K562 (cell line): Measurements from ENCODE around the gene DDIT4L. TPM values are rescaled to one million over a fixed set of nuclear protein-coding genes. Genes with fewer than 3 reads are reported as not detected.

ENCODE experiments used
- ATAC-seq: fragments of 200-7000 bp; cut with Tn5 transposase; 3 replicates; pipeline ENCODE4 v1.9.1; 2020; ENCODE audit warnings: moderate library complexity
- BruUV-seq: library from RNA; stranded (reverse); fragments of 400-500 nt; replicated peaks from 2 replicates; lab custom pipeline; 2021; lab: Mats Ljungman, UMichigan
- CTCF ChIA-PET: fragments of 300-600 bp; formaldehyde crosslinking; extraction: SDS; loops from one replicate; lab custom pipeline; 2021; ENCODE audit warnings: low intra/inter-chr PET ratio; lab: Yijun Ruan, JAX
- POLR2A ChIA-PET: fragments of 300-600, 350-650 bp; sonication (Branson Sonifier 250); formaldehyde crosslinking; extraction: SDS; loops from one replicate; lab custom pipeline; 2021; ENCODE audit warnings: antibody characterized with exemption, inconsistent platforms; lab: Yijun Ruan, JAX
- DNase-seq, 4 experiments: peaks; one replicate each; pipeline versions ENCODE4 v3.0.0 to v3.0.0-alpha.2; 2011 to 2018; ENCODE audit warnings: low spot score in 3 of 4, mixed read lengths in 3 of 4; ENCODE audit errors: extremely low read depth in 1 of 4
- FAIRE-seq: peaks from 2 replicates; lab custom pipeline; 2011; peaks lifted over from hg19 to GRCh38; lab: Jason Lieb, UNC
- H2AFZ ChIP-seq: 2 replicates; pipeline ENCODE4 v1.6.0; 2011; ENCODE audit warnings: low read depth, low read length, control low read depth, inconsistent platforms
- H3K27ac ChIP-seq: fragments of 200-600 bp; 3 replicates; pipeline ENCODE4 v1.8.0; 2011; ENCODE audit warnings: low read depth, mild to moderate bottlenecking, control low read depth, inconsistent platforms, low read length, moderate library complexity, mixed read lengths; ENCODE audit errors: extremely low read depth
- H3K27me3 ChIP-seq, 2 experiments: fragments of 300-600 bp in 1 of 2; 2 replicates in 1 of 2; 3 replicates in 1 of 2; pipeline versions ENCODE4 v1.6.0 to v1.8.0; 2011; ENCODE audit warnings: inconsistent platforms in 2 of 2, low read length in 2 of 2, mild to moderate bottlenecking in 1 of 2, mixed read lengths in 1 of 2, moderate library complexity in 1 of 2; ENCODE audit not compliant: control insufficient read depth in 2 of 2, insufficient read depth in 2 of 2
- H3K36me3 ChIP-seq: fragments of 300-600 bp; 3 replicates; pipeline ENCODE4 v1.8.0; 2011; ENCODE audit warnings: mild to moderate bottlenecking, low read length, inconsistent platforms; ENCODE audit not compliant: control insufficient read depth, insufficient read depth
- H3K4me1 ChIP-seq, 2 experiments: fragments of 200-600 bp in 1 of 2; replicated peaks in 1 of 2; 2 replicates in 1 of 2; 3 replicates in 1 of 2; pipeline versions ENCODE4 v1.5.1 to v1.8.0; 2011; ENCODE audit warnings: inconsistent platforms in 2 of 2, low read length in 2 of 2, mild to moderate bottlenecking in 1 of 2, mixed read lengths in 1 of 2, moderate library complexity in 1 of 2; ENCODE audit not compliant: control insufficient read depth in 2 of 2, insufficient read depth in 2 of 2
- H3K4me2 ChIP-seq: 2 replicates; pipeline ENCODE4 v1.6.1; 2011; ENCODE audit warnings: low read length, control low read depth, inconsistent platforms, mixed read lengths; ENCODE audit not compliant: insufficient read depth
- H3K4me3 ChIP-seq: fragments of 200-600 bp; sonication (generic), shearing (Covaris generic); 2 replicates; pipeline ENCODE4 v1.5.1; 2016; ENCODE audit warnings: control low read depth, inconsistent platforms
- H3K79me2 ChIP-seq: fragments of 200-600 bp; 3 replicates; pipeline ENCODE4 v1.8.0; 2011; ENCODE audit warnings: low read length, inconsistent platforms; ENCODE audit not compliant: control insufficient read depth, insufficient read depth
- H3K9ac ChIP-seq, 2 experiments: 2 replicates each; pipeline versions ENCODE4 v1.6.0 to v1.6.1; 2011; ENCODE audit warnings: low read depth in 2 of 2, low read length in 2 of 2, control low read depth in 1 of 2, inconsistent platforms in 1 of 2, mild to moderate bottlenecking in 1 of 2, mixed read lengths in 1 of 2; ENCODE audit not compliant: insufficient read depth in 1 of 2
- H3K9me1 ChIP-seq: one replicate; pipeline ENCODE4 v1.6.0; 2011; ENCODE audit warnings: inconsistent platforms, mild to moderate bottlenecking, low read length, moderate library complexity; ENCODE audit not compliant: control insufficient read depth, insufficient read depth
- H3K9me3 ChIP-seq: replicated peaks from 2 replicates; pipeline ENCODE4 v1.5.1; 2011; ENCODE audit warnings: low read depth, low read length, inconsistent platforms; ENCODE audit not compliant: control insufficient read depth, insufficient read depth
- H4K20me1 ChIP-seq: replicated peaks from 2 replicates; pipeline ENCODE4 v1.6.1; 2011; ENCODE audit warnings: low read length, inconsistent platforms, mixed read lengths; ENCODE audit not compliant: control insufficient read depth, insufficient read depth
- ADNP ChIP-seq: fragments of 200-800 bp; sonication (Bioruptor generic); IDR thresholded peaks from 2 replicates; pipeline ENCODE4 v1.6.1; 2016; ENCODE audit warnings: missing genetic modification characterization, missing compliant biosample characterization
- DACH1 ChIP-seq: fragments of 450-650 bp; IDR thresholded peaks from 2 replicates; pipeline ENCODE4 v1.6.1; 2018; ENCODE audit not compliant: partially characterized antibody
- HEY1 ChIP-seq: fragments of 250-450 bp; sonication (Bioruptor Pico); IDR thresholded peaks from 2 replicates; pipeline ENCODE4 v1.5.0; 2020; ENCODE audit warnings: mild to moderate bottlenecking, moderate library complexity, borderline replicate concordance
- ZNF12 ChIP-seq: sonication (generic); formaldehyde crosslinking; IDR thresholded peaks from 2 replicates; pipeline ENCODE4 v1.4.0; 2020; ENCODE audit warnings: mild to moderate bottlenecking, missing genetic modification reagents
- ZNF121 ChIP-seq: sonication (generic); formaldehyde crosslinking; conservative IDR thresholded peaks from 2 replicates; pipeline ENCODE4 v1.8.0; 2022; ENCODE audit warnings: missing genetic modification reagents
- WGBS: fragments of 100-300 bp; shearing (Covaris generic); methylation state at CpG from one replicate; pipeline ENCODE4 v1.1.6; 2016; ENCODE audit warnings: low coverage, mixed read lengths; ENCODE audit not compliant: insufficient coverage; ENCODE audit errors: missing lambda C conversion rate; 5-methylcytosine and 5-hydroxymethylcytosine counted together
- in situ Hi-C: fragments of 300-500 bp; cut with MboI; formaldehyde crosslinking; loops from 4 replicates; pipeline ENCODE4 v1.15.0; 2018; ENCODE audit warnings: inconsistent platforms, mixed read lengths
- intact Hi-C: fragments of 100-400 bp; cut with micrococcal nuclease; formaldehyde crosslinking; loops from 2 replicates; pipeline ENCODE4 v1.14.2; 2022
- polyA plus RNA-seq, 8 experiments: library from polyadenylated mRNA; depleted of rRNA in 4 of 8; stranded (reverse) in 5 of 8; unstranded in 3 of 8; fragments of >200 nt; fragmentation: Nextera tagmentation in 2 of 8; fragmentation: Illumina TruSeq in 1 of 8; extraction: Ambion mirVana in 2 of 8; extraction: Trizol in 1 of 8; gene quantifications; 2 replicates each; pipeline versions ENCODE4 v1.2.1 to v1.2.3, GENCODE V29; 2011 to 2014; ENCODE audit warnings: inconsistent platforms in 1 of 8, missing spikeins in 1 of 8
- total RNA-seq, 7 experiments: library from RNA; depleted of rRNA in 6 of 7; stranded (reverse); fragments of >200 nt in 6 of 7; fragmentation: Illumina TruSeq in 2 of 7; extraction: Trizol in 2 of 7; gene quantifications; 2 replicates each; pipeline versions ENCODE4 v1.2.1 to v1.2.3, GENCODE V29; 2011 to 2021; ENCODE audit warnings: low replicate concordance in 1 of 7
- TF ChIP-seq, protein P1 (sequence below): sonication (generic); formaldehyde crosslinking; IDR thresholded peaks from 2 replicates; pipeline ENCODE4 v1.4.0; 2020; ENCODE audit warnings: mild to moderate bottlenecking, missing genetic modification reagents
- TF ChIP-seq, protein P2 (sequence below): sonication (generic); formaldehyde crosslinking; IDR thresholded peaks from 2 replicates; pipeline ENCODE4 v1.8.1; 2023; ENCODE audit warnings: missing genetic modification reagents, mild to moderate bottlenecking, borderline replicate concordance
- TF ChIP-seq, protein P3 (sequence below): sonication (generic); formaldehyde crosslinking; IDR thresholded peaks from 2 replicates; pipeline ENCODE4 v1.8.0; 2022; ENCODE audit warnings: missing genetic modification reagents, mild to moderate bottlenecking, borderline replicate concordance

The DDIT4L gene
- total and polyA plus RNA-seq, 9 of the 15 experiments (the other 6 are each of a cell fraction or from before 2014, with no cell fraction given): not detected

DNA sequence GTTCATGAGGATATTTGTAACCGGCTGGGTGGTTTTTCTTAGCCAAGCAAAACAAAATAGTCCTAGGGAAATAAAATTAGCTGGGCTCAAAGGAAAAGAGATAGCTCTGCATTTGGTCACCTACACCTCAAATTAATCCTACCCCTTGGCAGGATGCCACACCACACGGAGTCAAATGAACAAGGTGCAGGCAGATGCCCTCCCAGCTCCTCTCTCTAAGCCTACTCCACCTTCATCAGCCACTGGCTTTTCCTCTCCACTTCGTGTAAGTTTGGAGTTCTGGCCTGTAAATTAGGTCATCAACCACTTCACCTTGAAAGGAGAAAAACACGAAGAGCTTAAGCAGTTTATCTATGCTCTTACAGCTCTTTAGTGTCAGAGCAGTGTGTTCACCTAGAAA, 1.4 kb downstream of the DDIT4L start:
- no peak for FAIRE-seq
- no peak for ATAC-seq
- TF ChIP-seq, protein P1, sequence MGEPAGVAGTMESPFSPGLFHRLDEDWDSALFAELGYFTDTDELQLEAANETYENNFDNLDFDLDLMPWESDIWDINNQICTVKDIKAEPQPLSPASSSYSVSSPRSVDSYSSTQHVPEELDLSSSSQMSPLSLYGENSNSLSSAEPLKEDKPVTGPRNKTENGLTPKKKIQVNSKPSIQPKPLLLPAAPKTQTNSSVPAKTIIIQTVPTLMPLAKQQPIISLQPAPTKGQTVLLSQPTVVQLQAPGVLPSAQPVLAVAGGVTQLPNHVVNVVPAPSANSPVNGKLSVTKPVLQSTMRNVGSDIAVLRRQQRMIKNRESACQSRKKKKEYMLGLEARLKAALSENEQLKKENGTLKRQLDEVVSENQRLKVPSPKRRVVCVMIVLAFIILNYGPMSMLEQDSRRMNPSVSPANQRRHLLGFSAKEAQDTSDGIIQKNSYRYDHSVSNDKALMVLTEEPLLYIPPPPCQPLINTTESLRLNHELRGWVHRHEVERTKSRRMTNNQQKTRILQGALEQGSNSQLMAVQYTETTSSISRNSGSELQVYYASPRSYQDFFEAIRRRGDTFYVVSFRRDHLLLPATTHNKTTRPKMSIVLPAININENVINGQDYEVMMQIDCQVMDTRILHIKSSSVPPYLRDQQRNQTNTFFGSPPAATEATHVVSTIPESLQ (CRISPR knock-in tag): no peak
- no peak for TF ChIP-seq DACH1
- TF ChIP-seq ZNF12: no peak
- TF ChIP-seq ZNF121 (CRISPR knock-in tag): no peak
- TF ChIP-seq, protein P2, sequence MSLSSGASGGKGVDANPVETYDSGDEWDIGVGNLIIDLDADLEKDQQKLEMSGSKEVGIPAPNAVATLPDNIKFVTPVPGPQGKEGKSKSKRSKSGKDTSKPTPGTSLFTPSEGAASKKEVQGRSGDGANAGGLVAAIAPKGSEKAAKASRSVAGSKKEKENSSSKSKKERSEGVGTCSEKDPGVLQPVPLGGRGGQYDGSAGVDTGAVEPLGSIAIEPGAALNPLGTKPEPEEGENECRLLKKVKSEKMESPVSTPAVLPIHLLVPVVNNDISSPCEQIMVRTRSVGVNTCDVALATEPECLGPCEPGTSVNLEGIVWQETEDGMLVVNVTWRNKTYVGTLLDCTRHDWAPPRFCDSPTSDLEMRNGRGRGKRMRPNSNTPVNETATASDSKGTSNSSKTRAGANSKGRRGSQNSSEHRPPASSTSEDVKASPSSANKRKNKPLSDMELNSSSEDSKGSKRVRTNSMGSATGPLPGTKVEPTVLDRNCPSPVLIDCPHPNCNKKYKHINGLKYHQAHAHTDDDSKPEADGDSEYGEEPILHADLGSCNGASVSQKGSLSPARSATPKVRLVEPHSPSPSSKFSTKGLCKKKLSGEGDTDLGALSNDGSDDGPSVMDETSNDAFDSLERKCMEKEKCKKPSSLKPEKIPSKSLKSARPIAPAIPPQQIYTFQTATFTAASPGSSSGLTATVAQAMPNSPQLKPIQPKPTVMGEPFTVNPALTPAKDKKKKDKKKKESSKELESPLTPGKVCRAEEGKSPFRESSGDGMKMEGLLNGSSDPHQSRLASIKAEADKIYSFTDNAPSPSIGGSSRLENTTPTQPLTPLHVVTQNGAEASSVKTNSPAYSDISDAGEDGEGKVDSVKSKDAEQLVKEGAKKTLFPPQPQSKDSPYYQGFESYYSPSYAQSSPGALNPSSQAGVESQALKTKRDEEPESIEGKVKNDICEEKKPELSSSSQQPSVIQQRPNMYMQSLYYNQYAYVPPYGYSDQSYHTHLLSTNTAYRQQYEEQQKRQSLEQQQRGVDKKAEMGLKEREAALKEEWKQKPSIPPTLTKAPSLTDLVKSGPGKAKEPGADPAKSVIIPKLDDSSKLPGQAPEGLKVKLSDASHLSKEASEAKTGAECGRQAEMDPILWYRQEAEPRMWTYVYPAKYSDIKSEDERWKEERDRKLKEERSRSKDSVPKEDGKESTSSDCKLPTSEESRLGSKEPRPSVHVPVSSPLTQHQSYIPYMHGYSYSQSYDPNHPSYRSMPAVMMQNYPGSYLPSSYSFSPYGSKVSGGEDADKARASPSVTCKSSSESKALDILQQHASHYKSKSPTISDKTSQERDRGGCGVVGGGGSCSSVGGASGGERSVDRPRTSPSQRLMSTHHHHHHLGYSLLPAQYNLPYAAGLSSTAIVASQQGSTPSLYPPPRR: no peak
- TF ChIP-seq, protein P3, sequence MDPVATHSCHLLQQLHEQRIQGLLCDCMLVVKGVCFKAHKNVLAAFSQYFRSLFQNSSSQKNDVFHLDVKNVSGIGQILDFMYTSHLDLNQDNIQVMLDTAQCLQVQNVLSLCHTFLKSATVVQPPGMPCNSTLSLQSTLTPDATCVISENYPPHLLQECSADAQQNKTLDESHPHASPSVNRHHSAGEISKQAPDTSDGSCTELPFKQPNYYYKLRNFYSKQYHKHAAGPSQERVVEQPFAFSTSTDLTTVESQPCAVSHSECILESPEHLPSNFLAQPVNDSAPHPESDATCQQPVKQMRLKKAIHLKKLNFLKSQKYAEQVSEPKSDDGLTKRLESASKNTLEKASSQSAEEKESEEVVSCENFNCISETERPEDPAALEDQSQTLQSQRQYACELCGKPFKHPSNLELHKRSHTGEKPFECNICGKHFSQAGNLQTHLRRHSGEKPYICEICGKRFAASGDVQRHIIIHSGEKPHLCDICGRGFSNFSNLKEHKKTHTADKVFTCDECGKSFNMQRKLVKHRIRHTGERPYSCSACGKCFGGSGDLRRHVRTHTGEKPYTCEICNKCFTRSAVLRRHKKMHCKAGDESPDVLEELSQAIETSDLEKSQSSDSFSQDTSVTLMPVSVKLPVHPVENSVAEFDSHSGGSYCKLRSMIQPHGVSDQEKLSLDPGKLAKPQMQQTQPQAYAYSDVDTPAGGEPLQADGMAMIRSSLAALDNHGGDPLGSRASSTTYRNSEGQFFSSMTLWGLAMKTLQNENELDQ (CRISPR knock-in tag): no peak
- TF ChIP-seq ADNP (tag): no peak
- TF ChIP-seq HEY1 (CRISPR knock-in tag): no peak
- CTCF ChIA-PET: no interaction called here
- POLR2A ChIA-PET: no interaction called here
- Histone ChIP-seq H3K79me2 (no peaks in the 10 kb centered on the region), H3K9ac (no peak overlapping the region), H3K9me1 (no peaks in the 10 kb centered on the region), H3K4me1 (peaks cover 0 to 3% of the 10 kb centered on the region in 2 experiments; a peak in 1 of 5 replicates), H3K4me3 (no peak overlapping the region), H3K27ac (no peak overlapping the region), H3K36me3 (no peaks in the 10 kb centered on the region), H3K27me3 (peaks cover 0 to 4% of the 10 kb centered on the region in 2 experiments; a peak in 1 of 5 replicates), H3K4me2 (no peak overlapping the region), H2AFZ (no peak overlapping the region), H3K9me3 (no peaks in the 10 kb centered on the region), H4K20me1 (no peaks in the 10 kb centered on the region)
- in situ Hi-C loops: no loop called here
- no peak for DNase-seq
- WGBS: 0% methylated on average over 4 of the region's 4 CpGs
- intact Hi-C loops: no loop called here
- BruUV-seq: no TSS peak
